AG10803 (cell line): ENCODE measurements around the gene CA11.

ENCODE experiments used
- DNase-seq: peaks from one replicate; pipeline ENCODE4 v3.0.0; 2010; ENCODE audit warnings: low read depth
- H3K4me3 ChIP-seq: 2 replicates; pipeline ENCODE4 v1.5.1; 2011; ENCODE audit warnings: mild to moderate bottlenecking, low read length, control low read depth
- TF ChIP-seq, protein P1 (sequence below): conservative IDR thresholded peaks from 2 replicates; pipeline ENCODE4 v1.5.1; 2011; ENCODE audit warnings: mild to moderate bottlenecking, low read length, control low read depth, inconsistent platforms

Gene CA11

DNA sequence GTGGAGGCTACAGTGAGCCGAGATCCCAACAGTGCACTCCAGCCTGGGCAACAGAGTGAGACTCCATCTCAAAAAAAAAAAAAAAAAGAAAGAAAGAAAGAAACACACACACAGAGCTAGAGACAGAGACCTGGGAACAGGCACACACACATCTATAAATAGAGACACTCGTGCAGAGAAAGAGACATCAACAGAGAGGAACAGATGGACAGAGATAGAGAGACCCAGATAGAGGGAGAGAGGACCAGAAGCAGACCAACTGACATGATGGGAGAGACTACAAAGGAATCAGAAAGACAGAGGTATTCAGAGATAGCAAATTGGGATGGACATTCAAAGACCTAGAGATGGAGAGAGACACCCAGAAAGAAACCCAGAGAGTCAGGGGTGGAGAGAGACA lies 2.1 kb upstream of the CA11 start:
- TF ChIP-seq, protein P1, sequence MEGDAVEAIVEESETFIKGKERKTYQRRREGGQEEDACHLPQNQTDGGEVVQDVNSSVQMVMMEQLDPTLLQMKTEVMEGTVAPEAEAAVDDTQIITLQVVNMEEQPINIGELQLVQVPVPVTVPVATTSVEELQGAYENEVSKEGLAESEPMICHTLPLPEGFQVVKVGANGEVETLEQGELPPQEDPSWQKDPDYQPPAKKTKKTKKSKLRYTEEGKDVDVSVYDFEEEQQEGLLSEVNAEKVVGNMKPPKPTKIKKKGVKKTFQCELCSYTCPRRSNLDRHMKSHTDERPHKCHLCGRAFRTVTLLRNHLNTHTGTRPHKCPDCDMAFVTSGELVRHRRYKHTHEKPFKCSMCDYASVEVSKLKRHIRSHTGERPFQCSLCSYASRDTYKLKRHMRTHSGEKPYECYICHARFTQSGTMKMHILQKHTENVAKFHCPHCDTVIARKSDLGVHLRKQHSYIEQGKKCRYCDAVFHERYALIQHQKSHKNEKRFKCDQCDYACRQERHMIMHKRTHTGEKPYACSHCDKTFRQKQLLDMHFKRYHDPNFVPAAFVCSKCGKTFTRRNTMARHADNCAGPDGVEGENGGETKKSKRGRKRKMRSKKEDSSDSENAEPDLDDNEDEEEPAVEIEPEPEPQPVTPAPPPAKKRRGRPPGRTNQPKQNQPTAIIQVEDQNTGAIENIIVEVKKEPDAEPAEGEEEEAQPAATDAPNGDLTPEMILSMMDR, result no peak
- H3K4me3 ChIP-seq, result no peak overlapping the region
- DNase-seq, result no peak

DNA sequence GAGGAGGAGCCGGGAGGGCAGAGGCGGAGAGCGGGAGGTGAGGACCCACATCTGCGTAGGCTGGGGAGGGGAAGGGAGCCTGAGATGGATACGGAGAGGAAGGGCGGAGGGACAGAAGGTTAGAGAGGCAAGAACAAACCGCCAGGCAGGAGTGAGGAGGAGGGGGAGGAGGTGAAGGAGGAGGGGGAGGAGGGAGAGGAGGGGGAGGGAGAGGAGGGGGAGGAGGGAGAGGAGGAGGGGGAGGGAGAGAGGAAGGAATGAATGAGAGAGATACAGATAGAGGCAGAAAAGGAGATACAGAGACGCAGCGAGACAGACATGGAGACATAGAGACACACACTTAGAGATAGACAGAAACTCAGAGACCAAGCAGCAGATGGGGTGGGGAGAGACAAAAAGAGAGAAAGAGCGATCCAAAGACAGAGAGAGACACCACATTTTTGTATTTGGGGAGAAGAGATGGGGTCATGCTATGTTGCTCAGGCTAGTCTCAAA lies 782 bp upstream of the CA11 start:
- peak overlapping the region; percentile 40 for H3K4me3 ChIP-seq
- TF ChIP-seq, protein P1, result no peak
- DNase-seq, result no peak

DNA sequence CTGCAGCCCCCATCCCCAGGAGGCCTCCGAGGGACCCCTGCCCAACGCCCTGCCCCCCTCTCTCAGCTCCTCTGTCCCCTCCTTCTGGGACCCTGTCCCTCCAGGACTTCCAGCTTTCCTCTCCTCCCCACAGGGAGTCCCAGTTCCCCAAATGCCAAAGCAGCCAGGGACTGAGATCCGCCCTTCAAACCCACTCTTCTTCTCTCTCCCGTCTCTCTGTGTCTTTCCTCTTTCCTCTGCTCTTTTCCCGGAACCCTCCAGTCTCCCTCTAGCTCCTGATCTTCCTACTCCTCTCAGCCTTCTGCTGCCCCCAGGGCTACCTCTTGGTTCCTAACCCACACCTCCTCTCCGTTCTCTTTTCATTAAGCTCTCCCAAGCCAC lies 377 bp downstream of the CA11 start:
- TF ChIP-seq, protein P1, result no peak
- no peak for DNase-seq

DNA sequence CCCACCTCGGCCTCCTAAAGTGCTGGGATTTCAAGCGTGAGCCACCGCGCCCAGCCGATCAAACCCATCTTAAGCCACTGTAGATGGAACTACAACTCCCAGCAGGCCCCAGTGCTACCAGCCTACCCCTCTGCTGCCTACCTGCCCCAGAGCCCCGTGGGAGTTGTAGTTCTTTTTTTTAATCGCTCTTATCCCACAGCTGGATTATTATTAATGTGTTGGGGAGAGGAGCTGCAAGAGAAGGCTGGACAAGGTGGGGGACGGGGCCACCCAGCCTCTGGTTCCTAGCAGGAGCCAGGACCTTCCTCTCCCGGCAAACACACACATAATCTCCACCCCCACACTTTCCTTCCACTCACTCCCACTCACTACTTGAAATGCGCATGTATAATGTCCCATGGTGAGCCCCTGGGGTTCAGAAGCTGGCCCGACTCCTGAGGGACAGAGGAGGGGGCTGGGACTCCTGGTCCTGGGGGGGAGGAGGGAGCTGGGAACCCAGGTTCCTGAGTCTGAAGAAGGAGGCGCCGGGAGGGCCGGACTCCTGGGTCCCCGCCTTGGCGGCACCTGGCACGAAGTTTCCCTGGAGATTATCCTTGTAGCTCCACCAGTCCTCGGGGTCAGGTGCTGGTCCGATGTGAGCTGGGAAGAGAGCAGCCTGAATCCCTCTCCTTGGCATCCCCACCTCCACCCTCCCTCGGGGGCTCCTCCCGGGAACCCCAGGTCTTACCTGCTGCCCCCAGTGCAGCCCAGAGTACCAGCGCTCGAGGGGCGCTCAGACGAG lies 958 bp downstream of the CA11 start:
- H3K4me3 ChIP-seq, result no peak overlapping the region; the same call in none of the 2 replicates
- TF ChIP-seq, protein P1, result no peak
- peak; percentile 64 for DNase-seq

More for the DNA sequence above, 377 bp downstream of the CA11 start:
- peak overlapping the region; percentile 50 for H3K4me3 ChIP-seq

DNA sequence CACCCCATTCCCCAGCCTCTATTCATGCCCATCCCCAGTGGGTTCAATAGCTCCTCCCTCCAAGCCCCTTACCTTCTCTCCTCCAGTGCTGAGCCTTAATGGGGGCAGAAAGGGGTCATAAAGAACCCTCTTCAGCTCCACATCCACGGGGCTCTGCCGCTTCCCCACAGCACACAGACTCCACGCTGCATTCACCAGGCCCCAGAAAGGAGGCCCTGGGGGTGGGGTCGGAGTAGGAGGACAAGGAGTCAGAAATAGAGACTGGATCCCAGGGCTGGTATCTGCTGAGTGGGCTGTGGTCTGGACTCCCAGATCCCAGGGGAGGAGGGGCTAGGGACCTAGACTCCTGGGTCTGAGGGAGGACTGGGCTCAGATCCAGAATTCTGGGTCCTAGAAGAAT lies 1.6 kb downstream of the CA11 start:
- TF ChIP-seq, protein P1, result no peak
- no peak overlapping the region for H3K4me3 ChIP-seq
- DNase-seq, result no peak

DNA sequence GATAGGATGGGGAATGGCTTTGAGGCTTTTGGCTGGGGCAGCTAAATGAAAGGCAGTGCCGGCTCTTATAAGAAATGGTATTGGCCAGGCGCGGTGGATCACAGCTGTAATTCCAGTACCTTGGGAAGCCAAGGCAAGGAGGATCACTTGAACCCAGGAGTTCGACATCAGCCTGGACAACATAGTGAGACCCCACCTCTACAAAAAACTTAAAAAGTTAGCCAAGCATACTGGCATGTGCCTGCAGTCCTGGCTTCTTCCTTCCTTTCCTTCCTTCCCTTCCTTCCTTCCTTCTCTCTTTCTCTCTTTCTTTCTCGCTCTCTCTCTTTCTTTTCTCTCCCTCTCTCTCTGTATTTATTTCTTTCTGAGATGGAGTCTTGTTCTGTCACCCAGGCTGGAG lies 3.1 kb downstream of the CA11 start:
- DNase-seq, result no peak
- TF ChIP-seq, protein P1, result no peak
- no peak overlapping the region for H3K4me3 ChIP-seq

DNA sequence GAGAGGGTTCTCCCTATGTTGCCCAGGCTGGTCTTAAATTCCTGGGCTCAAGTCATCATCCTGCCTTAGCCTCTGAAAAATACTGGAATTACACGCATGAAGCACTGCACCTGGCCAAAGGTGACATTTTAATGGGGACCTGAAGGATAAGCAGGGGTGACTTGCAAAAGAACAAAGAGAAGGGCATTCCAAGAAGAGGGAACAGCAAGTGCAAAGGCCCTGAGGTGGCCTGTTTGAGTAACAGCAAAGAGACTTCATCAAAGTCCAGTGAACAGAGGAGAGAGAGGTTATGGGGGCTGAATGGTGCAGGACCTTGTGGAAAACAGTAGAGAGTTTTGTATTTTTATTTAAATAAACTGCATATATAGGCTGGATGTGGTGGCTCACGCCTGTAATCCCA lies 4.1 kb downstream of the CA11 start:
- no peak overlapping the region for H3K4me3 ChIP-seq
- TF ChIP-seq, protein P1, result no peak
- DNase-seq, result no peak
